Mesenchymal stem cell (in vitro differentiated cells and primary cell): ENCODE data around the gene IMP4.

Experiments used
- DNase-seq: peaks from one replicate; pipeline ENCODE4 v3.0.0-alpha.2; 2013
- H2AFZ ChIP-seq: one replicate; pipeline ENCODE4 v1.6.1; 2013; ENCODE audit warnings: low read depth, mild to moderate bottlenecking, control low read depth, inconsistent platforms, low read length, moderate library complexity
- H2AK5ac ChIP-seq: 2 replicates; pipeline ENCODE4 v1.6.1; 2013; ENCODE audit warnings: low read length, moderate library complexity, mild to moderate bottlenecking, inconsistent platforms; ENCODE audit not compliant: severe bottlenecking
- H2BK120ac ChIP-seq: one replicate; pipeline ENCODE4 v1.6.1; 2013; ENCODE audit warnings: low read depth, mild to moderate bottlenecking, inconsistent platforms, low read length, moderate library complexity
- H2BK12ac ChIP-seq, 2 experiments: one replicate each; pipeline ENCODE4 v1.6.1; 2013; ENCODE audit warnings: inconsistent platforms in 2 of 2, low read length in 2 of 2, mild to moderate bottlenecking in 2 of 2, moderate library complexity in 2 of 2, control low read depth in 1 of 2
- H2BK15ac ChIP-seq: one replicate; pipeline ENCODE4 v1.6.1; 2013; ENCODE audit warnings: mild to moderate bottlenecking, low read depth, inconsistent platforms; ENCODE audit not compliant: poor library complexity, severe bottlenecking
- H2BK5ac ChIP-seq: 2 replicates; pipeline ENCODE4 v1.6.1; 2013; ENCODE audit warnings: low read depth, mild to moderate bottlenecking, low read length, control low read depth, inconsistent platforms; ENCODE audit not compliant: poor library complexity, severe bottlenecking
- H3K14ac ChIP-seq, 2 experiments: one replicate each; pipeline ENCODE4 v1.6.1; 2013; ENCODE audit warnings: inconsistent platforms in 2 of 2, low read length in 2 of 2, control low read depth in 1 of 2, mild to moderate bottlenecking in 1 of 2, moderate library complexity in 1 of 2
- H3K18ac ChIP-seq, 2 experiments: one replicate each; pipeline ENCODE4 v1.6.1; 2013; ENCODE audit warnings: inconsistent platforms in 2 of 2, low read length in 2 of 2, control low read depth in 1 of 2, low read depth in 1 of 2, mild to moderate bottlenecking in 1 of 2
- H3K23ac ChIP-seq, 2 experiments: one replicate each; pipeline ENCODE4 v1.6.1; 2013; ENCODE audit warnings: inconsistent platforms in 2 of 2, low read length in 2 of 2, mild to moderate bottlenecking in 2 of 2, moderate library complexity in 2 of 2, control low read depth in 1 of 2
- H3K27ac ChIP-seq: 2 replicates; pipeline ENCODE4 v1.5.1; 2013; ENCODE audit warnings: mild to moderate bottlenecking, moderate library complexity, low read length, control low read depth, inconsistent platforms; ENCODE audit not compliant: poor library complexity, severe bottlenecking
- H3K27me3 ChIP-seq, 2 experiments: 2 replicates each; pipeline versions ENCODE4 v1.6.1 to v1.7.0; 2013; ENCODE audit warnings: low read length in 2 of 2, mild to moderate bottlenecking in 2 of 2, moderate library complexity in 2 of 2, control low read depth in 1 of 2, inconsistent platforms in 1 of 2; ENCODE audit not compliant: control insufficient read depth in 1 of 2, insufficient read depth in 1 of 2
- H3K36me3 ChIP-seq, 2 experiments: 2 replicates each; pipeline versions ENCODE4 v1.6.1 to v1.7.0; 2013; ENCODE audit warnings: low read length in 2 of 2, control low read depth in 1 of 2, inconsistent platforms in 1 of 2, low read depth in 1 of 2, mild to moderate bottlenecking in 1 of 2; ENCODE audit not compliant: insufficient read depth in 2 of 2, control insufficient read depth in 1 of 2
- H3K4ac ChIP-seq, 2 experiments: one replicate each; pipeline ENCODE4 v1.6.1; 2013; ENCODE audit warnings: inconsistent platforms in 2 of 2, low read length in 2 of 2, mild to moderate bottlenecking in 2 of 2, moderate library complexity in 2 of 2, control low read depth in 1 of 2, low read depth in 1 of 2
- H3K4me1 ChIP-seq: 2 replicates; pipeline ENCODE4 v1.6.1; 2013; ENCODE audit warnings: low read depth, low read length, control low read depth; ENCODE audit not compliant: control insufficient read depth, insufficient read depth
- H3K4me2 ChIP-seq: 2 replicates; pipeline ENCODE4 v1.6.1; 2013; ENCODE audit warnings: low read length, mild to moderate bottlenecking, inconsistent platforms; ENCODE audit not compliant: poor library complexity, severe bottlenecking
- H3K4me3 ChIP-seq, 2 experiments: 2 replicates each; pipeline versions ENCODE4 v1.5.1 to v1.7.0; 2013; ENCODE audit warnings: low read length in 2 of 2, mild to moderate bottlenecking in 2 of 2, control low read depth in 1 of 2, low read depth in 1 of 2; ENCODE audit not compliant: insufficient read depth in 1 of 2
- H3K79me1 ChIP-seq: replicated peaks from 2 replicates; pipeline ENCODE4 v1.6.1; 2013; ENCODE audit warnings: mild to moderate bottlenecking, control low read depth, low read length, inconsistent platforms; ENCODE audit not compliant: poor library complexity, severe bottlenecking
- H3K9ac ChIP-seq: 2 replicates; pipeline ENCODE4 v1.7.0; 2013; ENCODE audit warnings: mild to moderate bottlenecking, low read length, moderate library complexity
- H3K9me3 ChIP-seq: 2 replicates; pipeline ENCODE4 v1.7.0; 2013; ENCODE audit warnings: mild to moderate bottlenecking, low read length; ENCODE audit not compliant: control insufficient read depth
- H4K8ac ChIP-seq: one replicate; pipeline ENCODE4 v1.6.1; 2013; ENCODE audit warnings: inconsistent platforms, mild to moderate bottlenecking, low read length, moderate library complexity
- H4K91ac ChIP-seq: one replicate; pipeline ENCODE4 v1.6.1; 2013; ENCODE audit warnings: mild to moderate bottlenecking, low read length, inconsistent platforms
- WGBS: methylation state at CpG from one replicate; pipeline ENCODE4 v1.1.7; 2013; ENCODE audit warnings: mixed read lengths; 5-methylcytosine and 5-hydroxymethylcytosine counted together

IMP4 gene

GRCh38 chr2:130389358-130389757 is 46.7 kb downstream of the IMP4 start:
- Histone ChIP-seq H3K27me3 (no peaks in the 10 kb centered on the region), H3K18ac (no peak overlapping the region), H2AK5ac (no peak overlapping the region), H2BK5ac (no peak overlapping the region), H3K36me3 (no peaks in the 10 kb centered on the region), H3K14ac (no peak overlapping the region), H3K4me1 (peaks cover 17% of the 10 kb centered on the region), H3K9me3 (no peaks in the 10 kb centered on the region), H3K9ac (no peak overlapping the region), H3K23ac (no peak overlapping the region), H2BK120ac (no peak overlapping the region), H3K79me1 (peaks cover 4% of the 10 kb centered on the region), H2BK15ac (no peak overlapping the region), H2AFZ (no peak overlapping the region), H4K8ac (no peak overlapping the region), H3K4me3 (no peak overlapping the region), H2BK12ac (no peak overlapping the region), H3K27ac (no peak overlapping the region), H3K4ac (no peak overlapping the region), H4K91ac (no peak overlapping the region), H3K4me2 (no peak overlapping the region)
- WGBS, result 93% methylated on average over 6 of the region's 6 CpGs
- DNase-seq, result no peak

- Histone ChIP-seq H2BK15ac (no peak overlapping the region), H3K27me3 (no peaks in the 10 kb centered on the region), H3K4me1 (peaks cover 17% of the 10 kb centered on the region), H3K36me3 (no peaks in the 10 kb centered on the region), H2BK12ac (no peak overlapping the region), H2BK120ac (no peak overlapping the region), H3K4me3 (no peak overlapping the region), H3K18ac (no peak overlapping the region), H3K23ac (no peak overlapping the region), H3K9ac (no peak overlapping the region), H2BK5ac (no peak overlapping the region), H3K14ac (no peak overlapping the region), H2AFZ (no peak overlapping the region), H3K9me3 (no peaks in the 10 kb centered on the region), H3K4ac (no peak overlapping the region), H3K79me1 (peaks cover 4% of the 10 kb centered on the region), H2AK5ac (no peak overlapping the region), H3K27ac (no peak overlapping the region), H4K91ac (no peak overlapping the region), H4K8ac (no peak overlapping the region), H3K4me2 (no peak overlapping the region)
- DNase-seq, result no peak
- WGBS, result 86% methylated on average over 2 of the region's 3 CpGs
Observed at GRCh38 chr2:130389783-130390182, 47.1 kb downstream of the IMP4 start.

- WGBS, result 66% methylated on average over 16 of the region's 16 CpGs
- Histone ChIP-seq H3K9me3 (no peaks in the 10 kb centered on the region), H3K4me2 (peak overlapping the region; percentile 85), H2AFZ (peak overlapping the region; percentile 39), H3K79me1 (peaks cover 3% of the 10 kb centered on the region), H3K14ac (no peak overlapping the region), H3K36me3 (no peaks in the 10 kb centered on the region), H4K8ac (peak overlapping the region; percentile 87), H2BK5ac (no peak overlapping the region), H4K91ac (peak overlapping the region; percentile 64), H2BK120ac (no peak overlapping the region), H2AK5ac (no peak overlapping the region), H2BK15ac (peak overlapping the region; percentile 4), H3K27ac (no peak overlapping the region), H3K23ac (no peak overlapping the region), H3K4me3 (peak overlapping the region; percentile 79 to 84), H3K9ac (peak overlapping the region; percentile 86), H2BK12ac (peak overlapping the region in 1 of 2 experiments; percentile 40), H3K4me1 (peaks cover 17% of the 10 kb centered on the region), H3K4ac (peak overlapping the region; percentile 47 to 77), H3K18ac (peak overlapping the region; percentile 74 to 89), H3K27me3 (no peaks in the 10 kb centered on the region)
- DNase-seq, result no peak
Observed at GRCh38 chr2:130390460-130391057, 47.9 kb downstream of the IMP4 start.

GRCh38 chr2:130391058-130391871 is 48.6 kb downstream of the IMP4 start:
- DNase-seq, result peak; percentile 81
- Histone ChIP-seq H3K79me1 (peaks cover 2% of the 10 kb centered on the region), H2BK5ac (peak overlapping the region; percentile 88), H4K91ac (peak overlapping the region; percentile 64), H3K27ac (peak overlapping the region; percentile 86), H4K8ac (peak overlapping the region; percentile 87), H3K4me1 (peaks cover 17% of the 10 kb centered on the region), H2BK120ac (peak overlapping the region; percentile 62), H2BK12ac (peak overlapping the region; percentile 24 to 40), H3K36me3 (no peaks in the 10 kb centered on the region), H3K4me2 (peak overlapping the region; percentile 85), H3K18ac (peak overlapping the region; percentile 74 to 96), H3K4ac (peak overlapping the region; percentile 77 to 96), H3K14ac (peak overlapping the region in 1 of 2 experiments; percentile 65), H2AFZ (peak overlapping the region; percentile 69), H3K9ac (peak overlapping the region; percentile 86), H3K9me3 (no peaks in the 10 kb centered on the region), H3K27me3 (no peaks in the 10 kb centered on the region), H3K4me3 (peak overlapping the region; percentile 79 to 84), H3K23ac (no peak overlapping the region), H2AK5ac (no peak overlapping the region), H2BK15ac (peak overlapping the region; percentile 26)
- 4% methylated on average over 58 of the region's 59 CpGs for WGBS
